ENCODE results near the gene CTDNEP1.

Gene CTDNEP1

GRCh38 chr17:7251661-7252175 is at the start of gene CTDNEP1:
CTDNEP1 (minus strand) TSS chr17:7251734; CDS start chr17:7251296, 438 bp downstream.
- DNase-seq (ENCODE audit: low read depth in 2 of 2) = peak; percentile 95 to 99

- peak in 1 of 2 donors; percentile 50 for DNase-seq (ENCODE audit: low read depth in 2 of 2)
Observed at GRCh38 chr17:7296189-7296861, 44.8 kb upstream of the CTDNEP1 start.

- no peak for DNase-seq (ENCODE audit: low read depth in 2 of 2)
Observed at GRCh38 chr17:7295230-7296180, 44.0 kb upstream of the CTDNEP1 start.

- peak; percentile 42 to 54 for DNase-seq (ENCODE audit: low read depth in 2 of 2)
Observed at GRCh38 chr17:7294614-7295153, 43.1 kb upstream of the CTDNEP1 start, which contains the start of gene YBX2. YBX2 (minus strand) TSS chr17:7294639; CDS start chr17:7294500, 139 bp downstream.

- no peak for DNase-seq (ENCODE audit: low read depth in 2 of 2)
Observed at GRCh38 chr17:7293816-7294613, 42.5 kb upstream of the CTDNEP1 start.

GRCh38 chr17:7293159-7293558 is 41.6 kb upstream of the CTDNEP1 start:
- no peak for DNase-seq (ENCODE audit: low read depth in 2 of 2)

- no peak for DNase-seq (ENCODE audit: low read depth in 2 of 2)
Observed at GRCh38 chr17:7292729-7293128, 41.2 kb upstream of the CTDNEP1 start.

- no peak for DNase-seq (ENCODE audit: low read depth in 2 of 2)
Observed at GRCh38 chr17:7292194-7292593, 40.7 kb upstream of the CTDNEP1 start.

- no peak for DNase-seq (ENCODE audit: low read depth in 2 of 2)
Observed at GRCh38 chr17:7290685-7291084, 39.2 kb upstream of the CTDNEP1 start.

- no peak for DNase-seq (ENCODE audit: low read depth in 2 of 2)
Observed at GRCh38 chr17:7290166-7290565, 38.6 kb upstream of the CTDNEP1 start.

- no peak for DNase-seq (ENCODE audit: low read depth in 2 of 2)
Observed at GRCh38 chr17:7289256-7290032, 37.9 kb upstream of the CTDNEP1 start.

GRCh38 chr17:7285679-7286078 is 34.1 kb upstream of the CTDNEP1 start:
- DNase-seq (ENCODE audit: low read depth in 2 of 2) = no peak

GRCh38 chr17:7284911-7285310 is 33.4 kb upstream of the CTDNEP1 start:
- DNase-seq (ENCODE audit: low read depth in 2 of 2) = no peak

GRCh38 chr17:7283471-7284216 is 32.1 kb upstream of the CTDNEP1 start:
- no peak for DNase-seq (ENCODE audit: low read depth in 2 of 2)

GRCh38 chr17:7282752-7283321 is 31.3 kb upstream of the CTDNEP1 start:
- no peak for DNase-seq (ENCODE audit: low read depth in 2 of 2)

- DNase-seq (ENCODE audit: low read depth in 2 of 2) = no peak
Observed at GRCh38 chr17:7281953-7282751, 30.6 kb upstream of the CTDNEP1 start.

- peak; percentile 58 to 85 for DNase-seq (ENCODE audit: low read depth in 2 of 2)
Observed at GRCh38 chr17:7281074-7281952, 29.8 kb upstream of the CTDNEP1 start, which contains the start of gene SLC2A4. SLC2A4 (plus strand) TSS chr17:7281718; CDS start chr17:7281935, 217 bp downstream.

Measured in stimulated activated CD4-positive, alpha-beta T cell treated with anti-CD3 and anti-CD28 coated beads, Interleukin-1b, Interleukin-23, amount 100 ng/mL, for 1 hour (primary cell).